C4-2B (cell line): ENCODE measurements around the gene RANBP3L.
"Not testable (repeated sequence)": the region's sequence is repeated elsewhere in the genome, so short reads cannot be mapped to it uniquely, and the experiment has no call there.

Experiments
- H3K27ac ChIP-seq: fragments of 450-650 bp; 2 replicates; pipeline ENCODE4 v1.5.1; 2017
- CTCF ChIP-seq: fragments of 450-650 bp; conservative IDR thresholded peaks from 2 replicates; pipeline ENCODE4 v1.5.1; 2017; ENCODE audit warnings: mild to moderate bottlenecking
- ZFX ChIP-seq: fragments of 450-650 bp; IDR thresholded peaks from 2 replicates; pipeline ENCODE4 v1.6.1; 2017

RANBP3L gene

GRCh38 chr5:36300191-36300926, 1.3 kb downstream of the RANBP3L start:
- H3K27ac ChIP-seq = peak overlapping the region; percentile 2; the same call in 1 of the 2 replicates
- TF ChIP-seq ZFX = no peak

GRCh38 chr5:36298552-36298951, 3.1 kb downstream of the RANBP3L start:
- H3K27ac ChIP-seq = no peak overlapping the region
- TF ChIP-seq CTCF (no peak), ZFX (no peak)

GRCh38 chr5:36297653-36298052, 4.0 kb downstream of the RANBP3L start:
- TF ChIP-seq CTCF = no peak
- TF ChIP-seq ZFX = no peak
- H3K27ac ChIP-seq = no peak overlapping the region

GRCh38 chr5:36285837-36286615, 15.7 kb downstream of the RANBP3L start:
- TF ChIP-seq CTCF = no peak
- TF ChIP-seq ZFX = no peak
- H3K27ac ChIP-seq = no peak overlapping the region; the same call in 1 of the 2 replicates

- not testable (repeated sequence) for H3K27ac ChIP-seq
Measured at GRCh38 chr5:36283775-36284174, 17.9 kb downstream of the RANBP3L start.

- TF ChIP-seq ZFX = no peak
- no peak for TF ChIP-seq CTCF
Measured at GRCh38 chr5:36281626-36282025, 20.1 kb downstream of the RANBP3L start.

GRCh38 chr5:36279054-36279698, 22.5 kb downstream of the RANBP3L start:
- TF ChIP-seq ZFX (no peak), CTCF (no peak)
- H3K27ac ChIP-seq = no peak overlapping the region

More at GRCh38 chr5:36281626-36282025, 20.1 kb downstream of the RANBP3L start:
- no peak overlapping the region for H3K27ac ChIP-seq

GRCh38 chr5:36277521-36278176, 24.1 kb downstream of the RANBP3L start:
- no peak overlapping the region for H3K27ac ChIP-seq
- TF ChIP-seq ZFX (no peak), CTCF (no peak)
